ENCODE results near the gene MORN1.

MORN1 gene

DNA sequence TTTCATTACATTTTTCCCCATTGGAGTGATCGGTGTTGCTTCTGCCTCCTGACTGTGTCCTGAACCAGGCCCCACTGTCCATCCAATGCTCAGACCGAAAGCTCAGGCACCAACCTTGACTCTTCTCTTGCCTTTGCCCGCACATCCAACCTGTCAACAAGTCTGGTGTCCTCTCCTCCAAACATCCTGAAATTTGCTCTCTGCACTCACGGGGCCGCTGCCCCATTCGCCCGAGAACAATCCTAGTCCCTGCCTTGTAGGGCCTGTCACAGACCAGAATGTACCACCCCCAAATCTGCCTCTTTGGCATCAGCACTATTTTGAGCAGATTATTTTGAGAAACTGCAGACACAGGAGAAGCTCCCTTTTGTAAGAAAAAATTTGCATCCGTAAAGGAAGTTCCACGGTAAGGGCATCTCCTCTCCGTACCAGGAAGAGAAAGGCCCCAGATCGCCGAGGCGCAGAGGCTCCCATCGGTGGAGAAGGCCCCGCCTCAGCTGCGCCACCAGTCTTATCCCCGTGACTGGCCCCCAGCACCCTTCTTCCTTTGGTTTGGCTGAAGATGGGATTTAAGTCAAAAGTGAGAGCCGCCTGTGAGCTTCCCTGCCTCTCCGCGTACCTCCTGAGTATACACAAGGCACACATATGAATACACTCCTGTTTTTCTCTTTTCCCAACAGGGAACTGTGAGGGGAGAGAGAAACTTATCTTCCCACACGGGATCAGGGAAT is 7.1 kb downstream of the MORN1 start:
- no peak for DNase-seq

DNA sequence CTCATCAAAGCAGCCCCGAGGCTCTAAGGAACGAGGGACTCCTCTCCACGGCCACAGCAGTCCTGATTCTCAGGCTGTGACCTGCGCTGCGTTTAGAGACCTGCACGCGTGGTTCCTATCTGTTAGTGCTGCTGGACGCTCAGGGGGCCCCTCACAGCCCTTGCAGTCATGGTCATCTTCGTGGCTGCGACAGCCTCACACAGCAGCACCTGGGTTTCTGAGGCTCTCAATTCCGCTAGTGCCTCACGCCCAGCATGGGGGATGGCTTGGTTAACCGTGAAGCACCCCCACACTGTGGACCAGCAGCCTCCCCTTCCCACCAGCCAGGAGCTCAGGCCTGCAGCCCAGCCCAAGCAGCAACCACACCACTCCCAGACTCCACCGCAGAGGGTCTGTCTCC is 7.8 kb downstream of the MORN1 start:
- DNase-seq = no peak

DNA sequence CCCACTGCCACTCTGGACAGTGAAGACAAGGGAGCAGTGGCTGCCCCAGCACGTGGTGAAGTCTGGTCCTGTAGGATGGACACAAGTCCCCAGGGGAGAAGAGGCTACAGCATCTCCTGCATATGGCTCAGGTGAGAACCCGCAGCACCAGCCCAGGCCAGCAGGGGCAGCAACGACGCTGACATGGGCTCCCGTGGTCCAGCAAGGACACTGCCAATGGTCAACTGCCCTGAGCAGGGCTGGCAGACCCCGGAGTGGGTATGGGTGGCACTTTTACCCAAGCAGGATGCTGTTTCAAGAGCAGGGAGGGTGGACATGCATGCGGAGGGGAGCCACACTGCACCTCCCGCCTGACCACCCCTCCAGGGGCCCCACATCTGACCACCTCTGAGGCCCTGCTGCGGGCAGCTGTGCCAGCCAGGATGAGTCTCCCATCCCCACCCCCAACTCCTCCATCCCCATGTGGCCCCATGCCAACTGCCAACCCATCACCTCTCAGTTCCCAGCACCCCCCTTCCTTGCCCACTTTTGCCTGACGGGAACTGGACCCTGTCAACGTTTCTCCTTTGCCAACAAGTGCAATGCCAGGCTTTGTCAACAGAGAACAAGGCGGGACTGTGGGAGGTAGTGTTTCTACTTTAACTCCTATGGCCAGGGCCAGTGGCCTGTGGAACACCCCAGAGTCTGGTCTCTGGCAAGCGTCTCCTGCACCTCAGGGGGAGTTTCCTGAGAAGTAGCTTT is 8.6 kb downstream of the MORN1 start:
- DNase-seq = no peak

- DNase-seq = no peak
These were observed 9.4 kb downstream of the MORN1 start for GRCh38 chr1:2381741-2382620.

DNA sequence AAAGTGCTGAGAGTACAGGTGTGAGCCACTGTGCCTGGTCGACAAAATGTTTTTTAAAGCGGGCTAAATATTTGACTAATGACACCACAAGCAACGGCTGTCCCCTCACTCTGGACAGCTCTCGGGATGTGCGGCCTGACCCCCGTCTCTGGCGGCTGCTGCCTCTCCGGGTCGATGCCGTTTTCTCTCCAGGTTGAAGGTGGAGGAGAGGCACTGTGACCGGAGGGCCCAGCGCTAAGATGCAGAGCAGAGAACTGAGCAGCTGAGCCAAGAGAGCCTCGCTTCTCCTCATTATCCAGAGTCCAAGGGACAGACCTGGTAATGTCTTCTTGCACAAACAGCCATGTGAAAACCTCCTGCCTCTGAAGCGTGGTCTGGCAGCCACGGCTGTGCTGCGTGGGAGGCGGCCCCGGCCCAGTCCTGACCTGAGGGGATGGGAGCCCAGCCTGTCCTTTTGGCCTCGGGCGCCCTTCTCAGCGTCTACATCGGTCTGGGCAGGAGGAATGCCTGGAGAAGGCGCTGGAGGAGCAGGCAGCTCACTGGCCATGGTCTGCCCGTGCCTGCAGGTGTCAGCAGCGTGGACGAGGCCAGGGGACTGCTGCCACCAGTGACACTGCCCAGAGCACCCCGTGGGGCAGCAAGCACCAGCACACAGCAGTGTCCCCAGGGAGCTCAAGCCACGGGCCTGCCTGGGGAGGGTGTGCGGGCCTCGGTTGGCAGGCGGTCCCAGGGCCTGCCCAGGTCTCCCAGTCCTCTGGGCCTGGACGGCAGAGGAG is 10.3 kb downstream of the MORN1 start:
- no peak for DNase-seq

GRCh38 chr1:2379733-2380404 is 11.5 kb downstream of the MORN1 start:
- DNase-seq = no peak

GRCh38 chr1:2378956-2379732 is 12.2 kb downstream of the MORN1 start:
- DNase-seq = no peak

- no peak for DNase-seq
These were observed 12.9 kb downstream of the MORN1 start for GRCh38 chr1:2378441-2378851.

DNA sequence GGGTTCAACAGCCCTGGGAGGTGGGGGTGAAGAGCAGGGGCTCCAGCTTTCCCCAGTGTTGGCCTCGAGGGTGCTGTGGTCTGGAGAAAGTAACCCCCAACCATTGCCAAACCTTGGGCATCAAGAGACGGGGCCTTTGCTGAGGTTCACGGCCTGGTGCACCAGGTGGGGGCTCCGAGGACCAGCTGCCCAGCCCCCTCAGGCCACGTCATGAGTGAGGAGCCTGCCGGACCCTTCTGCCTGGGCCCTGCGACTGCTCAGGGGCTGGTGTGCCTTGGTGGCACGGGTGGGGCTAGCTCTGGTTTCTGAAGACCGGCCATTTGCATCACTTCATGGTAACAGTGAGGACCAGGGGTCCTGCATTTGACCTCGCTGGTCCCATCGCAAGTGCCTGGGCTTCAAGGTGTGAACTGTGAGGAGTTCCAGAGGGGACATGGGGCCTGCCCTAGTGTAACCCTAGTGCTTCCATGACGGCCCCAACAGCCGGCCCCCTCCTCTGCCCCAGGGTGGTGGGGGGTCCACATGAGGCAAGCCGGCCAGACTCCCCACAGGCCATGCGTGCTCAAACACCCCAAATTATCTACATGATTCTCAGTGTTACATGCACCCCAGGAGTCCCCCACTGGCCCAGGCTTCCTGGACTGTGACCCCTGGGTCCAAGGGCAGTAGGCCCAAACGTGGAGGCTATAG is 13.5 kb downstream of the MORN1 start:
- DNase-seq = no peak

DNA sequence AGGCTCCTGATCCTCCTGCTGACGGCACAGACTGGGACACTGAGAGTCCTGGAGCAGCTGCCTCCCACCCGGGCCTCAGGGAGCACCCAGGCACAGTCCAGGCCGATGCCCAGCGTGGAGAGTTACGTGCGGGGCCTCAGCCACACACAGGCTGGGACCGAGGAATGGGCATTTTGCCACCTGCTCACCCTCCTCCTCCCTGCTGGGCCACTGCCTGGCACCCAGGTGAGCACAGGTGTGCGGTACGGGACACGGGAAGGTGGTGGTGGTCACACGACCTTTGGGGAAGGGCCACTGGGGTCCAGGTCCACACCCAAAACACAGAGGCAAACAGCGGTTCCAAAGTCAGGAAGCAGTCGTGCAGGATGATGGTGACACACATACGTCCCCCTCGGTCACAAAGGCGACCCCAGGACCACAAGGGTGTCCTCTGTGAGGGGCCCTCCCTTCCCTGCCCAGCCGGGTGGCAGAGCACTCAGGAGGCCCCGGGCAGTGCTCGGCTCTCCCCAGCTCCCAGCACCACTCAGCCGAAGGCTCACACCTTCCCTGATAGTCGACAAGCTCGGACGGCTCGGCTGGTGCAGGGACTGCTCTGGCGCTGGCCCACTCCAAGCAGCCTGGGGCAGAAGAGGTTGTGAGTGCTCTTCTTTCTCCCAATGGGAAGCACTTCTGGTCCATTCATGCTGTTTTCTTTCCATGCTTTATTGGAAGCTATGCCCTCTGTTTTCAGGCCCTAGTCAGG is 14.3 kb downstream of the MORN1 start:
- no peak for DNase-seq

GRCh38 chr1:2376261-2376741 is 15.1 kb downstream of the MORN1 start:
- no peak for DNase-seq

- DNase-seq = no peak
These were observed 15.5 kb downstream of the MORN1 start for GRCh38 chr1:2375923-2376260.

GRCh38 chr1:2375246-2375922 is 16.0 kb downstream of the MORN1 start:
- DNase-seq = no peak

DNA sequence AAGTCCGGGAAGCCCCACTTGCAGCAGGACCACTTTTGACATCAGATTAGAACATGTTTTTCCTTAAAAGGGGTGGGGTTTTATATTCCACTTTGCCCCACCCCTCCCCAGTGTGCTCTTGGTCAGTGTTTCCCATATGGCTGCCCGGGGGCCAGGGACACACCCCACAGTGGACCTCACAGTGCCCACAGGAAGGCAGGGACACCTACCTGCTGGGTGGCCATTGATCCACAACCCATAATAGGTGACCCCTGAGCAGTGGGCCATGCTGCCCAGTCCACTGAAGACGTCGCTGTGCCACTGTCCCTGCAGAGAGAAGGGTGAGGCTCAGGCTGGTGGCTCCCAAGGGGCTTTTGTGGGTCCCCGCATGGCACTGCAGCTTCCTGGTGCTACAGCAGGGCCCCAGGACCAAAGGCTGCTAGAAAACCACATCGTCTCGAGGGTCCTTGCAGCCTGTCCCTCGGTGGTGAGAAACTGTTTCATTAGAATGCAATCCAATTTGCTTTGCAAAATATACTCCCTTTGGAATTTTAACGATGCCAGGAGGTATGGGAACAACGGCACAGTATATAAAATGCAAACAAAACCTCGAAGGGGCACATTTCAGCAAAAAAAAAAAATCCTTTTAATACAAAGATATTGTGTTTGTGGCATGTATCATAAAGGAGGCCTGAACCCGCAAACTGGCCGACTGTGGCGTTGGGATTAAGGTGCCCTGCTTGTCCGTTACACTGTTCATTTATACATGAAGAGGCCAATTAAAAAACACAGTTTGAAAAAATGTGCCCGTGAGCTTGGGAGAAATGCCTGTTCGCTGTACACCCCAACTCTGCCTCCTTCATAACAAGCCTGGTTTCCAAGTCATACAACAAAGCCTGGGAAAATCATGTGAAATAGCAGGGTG is 16.9 kb downstream of the MORN1 start:
- no peak for DNase-seq

DNA sequence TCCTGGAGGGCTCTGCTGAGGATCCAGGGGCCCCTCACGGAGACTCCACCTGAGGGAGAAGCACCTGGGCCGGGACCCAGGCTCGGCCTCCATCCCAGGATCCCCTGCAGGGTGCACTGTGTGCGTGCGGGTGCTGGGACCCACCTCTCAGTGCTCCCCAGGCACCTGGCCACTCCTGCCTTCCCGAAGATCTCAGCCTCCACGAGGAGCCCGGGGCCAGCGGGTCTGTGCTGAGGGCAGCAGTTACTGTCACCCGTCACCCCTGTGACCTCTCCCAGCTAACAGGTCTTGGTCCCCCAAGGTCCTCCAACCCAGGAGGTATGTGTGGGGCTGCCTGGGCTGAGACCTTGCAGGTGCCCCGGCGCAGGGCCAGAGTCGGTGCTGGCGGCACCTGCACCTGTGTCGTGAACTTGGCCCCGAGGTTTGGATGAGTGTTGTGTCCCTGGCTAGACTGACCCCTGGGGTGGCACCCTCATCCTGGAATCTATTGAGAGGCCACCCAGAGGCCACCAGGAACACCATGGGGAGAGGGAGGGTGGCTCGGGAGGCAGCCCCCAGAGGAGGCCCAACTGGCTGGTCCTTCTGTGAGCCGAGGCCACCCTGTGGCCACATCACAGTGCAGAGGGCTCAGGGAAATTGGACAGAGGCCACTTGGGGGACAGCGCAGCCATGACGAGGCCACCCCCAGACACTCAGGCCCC is 17.7 kb downstream of the MORN1 start:
- no peak for DNase-seq

GRCh38 chr1:2372551-2373490 is 18.5 kb downstream of the MORN1 start:
- no peak for DNase-seq

Data from SIG-M5 (cell line).